MV-4-11 (cell line): ENCODE measurements around the gene IMP3.
A peak's percentile ranks its signal among the peaks of the same experiment; 100 is the strongest.
"Not testable (repeated sequence)": the region's sequence is repeated elsewhere in the genome, so short reads cannot be mapped to it uniquely, and the experiment has no call there.

Experiments
- DNase-seq: peaks from one replicate; lab custom pipeline; 2025; lab: John Stamatoyannopoulos, UW

IMP3 gene

GRCh38 chr15:75639709-75640482 is at the start of gene IMP3:
IMP3 (minus strand) TSS chr15:75640224; CDS start chr15:75640168, 56 bp downstream.
- DNase-seq = peak; percentile 97

- DNase-seq = not testable (repeated sequence)
These were observed 49.4 kb upstream of the IMP3 start for GRCh38 chr15:75689429-75689828.

GRCh38 chr15:75688831-75689230 is 48.8 kb upstream of the IMP3 start:
- DNase-seq = no peak

- DNase-seq = no peak
These were observed 48.2 kb upstream of the IMP3 start for GRCh38 chr15:75688278-75688557.

GRCh38 chr15:75687486-75688277 is 47.7 kb upstream of the IMP3 start:
- no peak for DNase-seq

GRCh38 chr15:75686212-75686642 is 46.2 kb upstream of the IMP3 start:
- peak; percentile 66 for DNase-seq

GRCh38 chr15:75685195-75685594 is 45.2 kb upstream of the IMP3 start:
- no peak for DNase-seq

- DNase-seq = no peak
These were observed 44.6 kb upstream of the IMP3 start for GRCh38 chr15:75684648-75685047.

- peak; percentile 37 for DNase-seq
These were observed 43.8 kb upstream of the IMP3 start for GRCh38 chr15:75683646-75684312.

GRCh38 chr15:75682181-75683135 is 42.4 kb upstream of the IMP3 start:
- DNase-seq = no peak

- no peak for DNase-seq
These were observed 40.2 kb upstream of the IMP3 start for GRCh38 chr15:75680007-75680789.

- not testable (repeated sequence) for DNase-seq
These were observed 38.3 kb upstream of the IMP3 start for GRCh38 chr15:75678324-75678690.

GRCh38 chr15:75677465-75678323 is 37.7 kb upstream of the IMP3 start:
- peak; percentile 30 for DNase-seq

- DNase-seq = no peak
These were observed 36.9 kb upstream of the IMP3 start for GRCh38 chr15:75676688-75677464.

- no peak for DNase-seq
These were observed 35.8 kb upstream of the IMP3 start for GRCh38 chr15:75675579-75676404.

GRCh38 chr15:75674366-75674765 is 34.3 kb upstream of the IMP3 start:
- DNase-seq = no peak

GRCh38 chr15:75673426-75674235 is 33.6 kb upstream of the IMP3 start:
- no peak for DNase-seq
